HG03039 (cell line): Measurements from ENCODE around the gene CNGA1.
"Not testable (repeated sequence)": the region's sequence is repeated elsewhere in the genome, so short reads cannot be mapped to it uniquely, and the experiment has no call there.

Experiments
- ATAC-seq: cut with Tn5 transposase; IDR thresholded peaks from one replicate; pipeline ENCODE4 v1.9.1; 2021; ENCODE audit warnings: mild to moderate bottlenecking, moderate library complexity; ENCODE audit not compliant: unreplicated experiment

The CNGA1 gene

GRCh38 chr4:47972721-47973120, 43.8 kb downstream of the CNGA1 start:
- no peak for ATAC-seq

GRCh38 chr4:47972181-47972580, 44.3 kb downstream of the CNGA1 start:
- peak; percentile 88 for ATAC-seq

- no peak for ATAC-seq
Measured at GRCh38 chr4:47968847-47969246, 47.6 kb downstream of the CNGA1 start.

GRCh38 chr4:47954677-47955076, 61.8 kb downstream of the CNGA1 start:
- ATAC-seq: no peak

- ATAC-seq: no peak
Measured at GRCh38 chr4:47954245-47954644, 62.2 kb downstream of the CNGA1 start.

GRCh38 chr4:47945930-47946726, 70.4 kb downstream of the CNGA1 start:
- ATAC-seq: no peak

GRCh38 chr4:47942081-47942819, 74.2 kb downstream of the CNGA1 start:
- no peak for ATAC-seq

- no peak for ATAC-seq
Measured at GRCh38 chr4:47939456-47939855, 77.0 kb downstream of the CNGA1 start.

GRCh38 chr4:47936336-47936735, 80.1 kb downstream of the CNGA1 start:
- ATAC-seq: no peak

GRCh38 chr4:47933840-47934239, 82.6 kb downstream of the CNGA1 start:
- peak; percentile 68 for ATAC-seq

GRCh38 chr4:47930971-47931804, 85.3 kb downstream of the CNGA1 start:
- ATAC-seq: no peak

GRCh38 chr4:47929682-47930201, 86.7 kb downstream of the CNGA1 start:
- no peak for ATAC-seq

- ATAC-seq: peak; percentile 96
Measured at GRCh38 chr4:47926667-47927258, 89.7 kb downstream of the CNGA1 start.

- ATAC-seq: not testable (repeated sequence)
Measured at GRCh38 chr4:47923261-47923608, 93.2 kb downstream of the CNGA1 start.

- ATAC-seq: not testable (repeated sequence)
Measured at GRCh38 chr4:47922436-47923260, 93.8 kb downstream of the CNGA1 start.

GRCh38 chr4:47917163-47917562, 99.3 kb downstream of the CNGA1 start:
- not testable (repeated sequence) for ATAC-seq

GRCh38 chr4:47915378-47915777, 101.1 kb downstream of the CNGA1 start:
- ATAC-seq: no peak

GRCh38 chr4:47914926-47915237, 101.6 kb downstream of the CNGA1 start:
- peak; percentile 0 for ATAC-seq

GRCh38 chr4:47914220-47914925, 102.1 kb downstream of the CNGA1 start, which contains the start of gene NFXL1:
TSS of gene NFXL1 (minus strand) at chr4:47914583. CDS start at chr4:47914203, 380 bp downstream.
- peak; percentile 98 for ATAC-seq
